BE2C (cell line): ENCODE data around the gene HSD17B2.

Experiments used
- DNase-seq: peaks from one replicate; pipeline ENCODE4 v3.0.0-alpha.2; 2020
- H3K27me3 ChIP-seq: fragments of 250-450 bp; sonication (Bioruptor Pico); 2 replicates; pipeline ENCODE4 v1.5.1; 2020; ENCODE audit warnings: mild to moderate bottlenecking
- H3K36me3 ChIP-seq: fragments of 250-450 bp; sonication (Bioruptor Pico); 2 replicates; pipeline ENCODE4 v1.5.1; 2020; ENCODE audit warnings: mild to moderate bottlenecking
- H3K4me1 ChIP-seq: fragments of 250-450 bp; sonication (Bioruptor Pico); 2 replicates; pipeline ENCODE4 v1.5.1; 2020
- H3K4me3 ChIP-seq: 2 replicates; pipeline ENCODE4 v1.5.1; 2011; ENCODE audit warnings: low read depth, low read length
- H3K9me3 ChIP-seq: fragments of 250-450 bp; sonication (Bioruptor Pico); 2 replicates; pipeline ENCODE4 v1.5.1; 2020
- TF ChIP-seq, protein P1 (sequence below): IDR thresholded peaks from 2 replicates; pipeline ENCODE4 v1.5.1; 2012; ENCODE audit warnings: mild to moderate bottlenecking, low read depth, low read length

HSD17B2 gene

GRCh38 chr16:82024883-82025282, 10.2 kb upstream of the HSD17B2 start:
- no peak for DNase-seq
- Histone ChIP-seq H3K36me3 (no peaks in the 10 kb centered on the region), H3K9me3 (no peaks in the 10 kb centered on the region), H3K4me1 (no peaks in the 10 kb centered on the region), H3K27me3 (no peaks in the 10 kb centered on the region), H3K4me3 (no peak overlapping the region)
- TF ChIP-seq, protein P1, sequence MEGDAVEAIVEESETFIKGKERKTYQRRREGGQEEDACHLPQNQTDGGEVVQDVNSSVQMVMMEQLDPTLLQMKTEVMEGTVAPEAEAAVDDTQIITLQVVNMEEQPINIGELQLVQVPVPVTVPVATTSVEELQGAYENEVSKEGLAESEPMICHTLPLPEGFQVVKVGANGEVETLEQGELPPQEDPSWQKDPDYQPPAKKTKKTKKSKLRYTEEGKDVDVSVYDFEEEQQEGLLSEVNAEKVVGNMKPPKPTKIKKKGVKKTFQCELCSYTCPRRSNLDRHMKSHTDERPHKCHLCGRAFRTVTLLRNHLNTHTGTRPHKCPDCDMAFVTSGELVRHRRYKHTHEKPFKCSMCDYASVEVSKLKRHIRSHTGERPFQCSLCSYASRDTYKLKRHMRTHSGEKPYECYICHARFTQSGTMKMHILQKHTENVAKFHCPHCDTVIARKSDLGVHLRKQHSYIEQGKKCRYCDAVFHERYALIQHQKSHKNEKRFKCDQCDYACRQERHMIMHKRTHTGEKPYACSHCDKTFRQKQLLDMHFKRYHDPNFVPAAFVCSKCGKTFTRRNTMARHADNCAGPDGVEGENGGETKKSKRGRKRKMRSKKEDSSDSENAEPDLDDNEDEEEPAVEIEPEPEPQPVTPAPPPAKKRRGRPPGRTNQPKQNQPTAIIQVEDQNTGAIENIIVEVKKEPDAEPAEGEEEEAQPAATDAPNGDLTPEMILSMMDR: no peak

DNA sequence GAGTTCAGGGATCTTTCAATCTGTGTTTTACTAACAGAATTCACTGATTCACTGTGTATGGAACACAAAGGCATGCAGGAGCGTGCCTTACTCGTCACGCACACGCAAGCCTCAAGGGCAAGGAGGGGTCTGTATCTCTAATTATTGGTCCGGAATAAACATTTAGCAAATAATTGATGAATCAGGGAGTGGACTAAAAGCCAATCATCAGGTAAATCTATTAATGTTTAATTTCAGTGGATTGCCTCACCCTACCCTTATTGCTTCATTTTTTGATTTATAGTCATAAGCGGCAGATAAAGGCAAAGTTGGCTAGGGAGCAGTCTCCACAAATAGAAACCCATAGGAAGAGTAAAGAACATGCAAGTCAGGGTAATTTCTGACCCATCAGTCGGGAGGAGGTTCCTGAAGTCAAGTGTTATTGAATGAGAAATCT, 7.4 kb upstream of the HSD17B2 start:
- Histone ChIP-seq H3K4me3 (no peak overlapping the region), H3K36me3 (no peaks in the 10 kb centered on the region), H3K4me1 (no peaks in the 10 kb centered on the region), H3K27me3 (no peaks in the 10 kb centered on the region), H3K9me3 (no peaks in the 10 kb centered on the region)
- DNase-seq: no peak
- TF ChIP-seq, protein P1: no peak

DNA sequence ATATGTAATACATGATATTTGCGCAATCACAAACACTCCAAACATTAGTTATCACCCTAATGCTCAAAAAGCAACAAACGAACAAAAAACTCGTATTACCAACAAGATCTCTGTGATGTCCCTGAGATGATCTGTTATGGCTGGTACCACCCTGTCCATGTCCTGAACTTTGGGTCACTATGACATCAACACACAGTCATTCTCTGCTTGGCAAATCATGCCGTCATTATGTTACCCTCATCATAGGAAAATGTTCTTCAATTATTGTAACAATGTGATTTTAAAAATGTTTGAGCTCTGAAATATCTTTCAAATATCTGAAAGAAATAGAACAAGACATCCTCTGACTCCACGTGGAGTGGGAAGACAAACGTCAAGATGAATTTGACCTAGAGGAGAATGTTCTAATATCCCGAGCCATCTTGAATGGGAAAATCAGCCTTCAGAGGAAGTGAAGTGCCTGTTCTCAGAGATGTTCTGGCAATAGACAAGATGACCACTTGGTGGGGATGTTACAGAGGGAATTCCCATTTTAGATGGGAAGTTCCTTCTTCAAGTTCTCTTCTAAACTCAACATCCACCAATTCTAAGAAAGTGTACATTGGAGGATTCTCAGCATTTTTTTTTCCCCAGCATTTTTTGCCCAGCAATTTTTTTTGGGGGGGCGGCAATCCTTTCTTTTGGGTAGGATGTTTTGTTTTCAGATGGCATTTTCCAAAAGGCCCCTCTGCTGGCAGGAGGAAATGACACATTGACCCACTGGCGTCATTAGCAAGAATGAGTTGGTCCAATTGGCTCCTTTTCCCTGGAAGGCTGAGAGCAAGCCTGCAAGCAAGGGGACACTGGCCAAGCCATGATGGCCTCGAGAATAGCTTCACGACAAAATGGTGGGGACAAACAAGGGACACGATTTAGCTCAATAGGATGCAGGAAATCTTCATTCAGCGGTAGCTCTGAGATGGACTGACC, 3.7 kb upstream of the HSD17B2 start:
- Histone ChIP-seq H3K9me3 (no peaks in the 10 kb centered on the region), H3K4me1 (no peaks in the 10 kb centered on the region), H3K4me3 (no peak overlapping the region), H3K36me3 (no peaks in the 10 kb centered on the region), H3K27me3 (no peaks in the 10 kb centered on the region)
- no peak for DNase-seq
- TF ChIP-seq, protein P1: peak; percentile 41

DNA sequence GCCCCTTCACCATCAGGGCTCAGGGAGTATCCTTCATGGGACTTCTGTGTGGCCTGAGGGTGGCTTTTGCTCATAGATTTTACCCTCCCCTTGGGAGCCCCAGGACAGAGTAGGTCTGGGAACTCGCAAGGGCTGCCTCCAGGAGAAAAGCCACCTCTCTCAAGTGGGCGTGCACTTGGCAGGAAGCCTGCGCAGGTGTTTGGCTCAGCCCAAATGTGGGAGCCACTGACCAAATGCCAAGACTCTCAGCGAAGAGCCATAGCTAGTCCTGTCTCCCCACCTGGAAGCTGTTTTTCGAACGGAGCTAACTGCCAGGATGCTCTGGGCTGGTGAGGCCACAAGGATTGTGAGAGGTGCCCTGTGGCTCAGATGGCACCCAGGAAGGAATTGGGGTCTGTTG, 2.0 kb upstream of the HSD17B2 start:
- Histone ChIP-seq H3K4me1 (no peaks in the 10 kb centered on the region), H3K36me3 (no peaks in the 10 kb centered on the region), H3K4me3 (no peak overlapping the region), H3K9me3 (no peaks in the 10 kb centered on the region), H3K27me3 (no peaks in the 10 kb centered on the region)
- TF ChIP-seq, protein P1: no peak
- no peak for DNase-seq

DNA sequence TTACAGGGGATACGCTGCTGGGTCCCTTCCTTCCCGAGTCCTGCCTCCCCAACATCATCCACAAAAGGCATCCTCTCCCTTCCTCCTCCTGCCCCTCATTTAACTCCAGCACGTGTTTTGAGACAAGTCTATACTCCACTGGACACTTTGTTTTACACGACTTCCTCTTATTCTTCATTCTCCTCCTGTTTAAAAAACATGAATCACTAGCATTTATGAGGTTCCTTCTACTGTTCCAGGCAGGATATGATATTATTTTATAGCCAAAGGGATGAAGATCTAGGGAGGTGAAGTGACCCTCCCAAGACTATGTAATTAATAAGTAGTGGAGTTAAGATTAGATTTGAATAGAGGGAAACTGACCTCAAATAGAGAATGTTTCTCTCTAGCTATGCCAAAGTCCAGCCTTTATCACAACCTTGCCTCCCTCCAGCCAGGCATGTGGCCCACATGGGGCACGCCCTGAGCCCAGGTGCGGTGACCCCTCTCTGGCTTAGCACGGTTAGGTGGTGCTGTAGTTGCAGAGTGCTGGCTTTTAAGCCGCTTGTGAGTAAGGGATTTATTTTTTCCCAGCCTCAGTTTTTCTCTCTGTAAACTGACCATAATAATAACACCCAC, 1.3 kb upstream of the HSD17B2 start:
- Histone ChIP-seq H3K9me3 (no peaks in the 10 kb centered on the region), H3K27me3 (no peaks in the 10 kb centered on the region), H3K4me3 (no peak overlapping the region), H3K4me1 (no peaks in the 10 kb centered on the region), H3K36me3 (no peaks in the 10 kb centered on the region)
- DNase-seq: no peak
- TF ChIP-seq, protein P1: no peak

DNA sequence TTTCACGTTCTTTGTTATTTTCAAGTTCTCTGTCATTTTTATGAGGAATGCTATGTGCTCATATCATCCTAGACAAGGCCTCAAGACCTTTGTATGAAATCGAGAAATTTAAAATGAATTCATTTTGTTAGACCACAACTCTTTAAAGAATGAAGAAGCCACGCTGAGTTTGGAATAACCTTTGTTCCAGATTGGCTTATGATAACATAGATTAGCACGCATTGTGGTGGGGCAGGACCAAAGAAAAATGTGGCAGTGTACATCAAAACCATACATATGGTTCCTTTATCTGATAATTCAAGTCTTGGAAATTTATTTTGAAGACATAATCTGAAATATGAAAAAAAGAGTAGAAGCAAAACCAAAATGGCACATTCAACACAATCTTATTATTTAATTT, 2.2 kb downstream of the HSD17B2 start:
- no peak overlapping the region for H3K4me3 ChIP-seq
- H3K9me3 ChIP-seq: no peaks in the 10 kb centered on the region
- H3K27me3 ChIP-seq: no peaks in the 10 kb centered on the region
- H3K4me1 ChIP-seq: no peaks in the 10 kb centered on the region
- no peaks in the 10 kb centered on the region for H3K36me3 ChIP-seq
- DNase-seq: no peak
- TF ChIP-seq, protein P1: no peak
